A549 (cell line): ENCODE data around the gene KCNAB2. TPM values are rescaled to one million over a fixed set of nuclear protein-coding genes. Genes with fewer than 3 reads are reported as not detected.

ENCODE experiments used
- ATAC-seq, 2 experiments: fragments of 200-7000 bp in 1 of 2; fragments of >200 bp in 1 of 2; cut with Nextera tagmentation in 1 of 2; cut with Tn5 transposase in 1 of 2; 3 replicates each; pipeline versions ENCODE4 v1.8.0 to v1.9.1; 2018 to 2020; ENCODE audit warnings: mild to moderate bottlenecking in 1 of 2, moderate library complexity in 1 of 2
- CTCF ChIA-PET: fragments of 300-600 bp; sonication (Branson Sonifier 250); formaldehyde crosslinking; extraction: SDS; loops from one replicate; lab custom pipeline; 2021; ENCODE audit warnings: antibody characterized with exemption, inconsistent platforms; lab: Yijun Ruan, JAX
- POLR2A ChIA-PET: fragments of 350-600 bp; formaldehyde crosslinking; extraction: SDS; loops from one replicate; lab custom pipeline; 2021; ENCODE audit warnings: antibody characterized with exemption, inconsistent platforms; lab: Yijun Ruan, JAX
- DNase-seq, 2 experiments: peaks; one replicate each; pipeline versions ENCODE4 v3.0.0 to v3.0.0-alpha.2; 2011 to 2016; ENCODE audit warnings: low read depth in 1 of 2, low spot score in 1 of 2
- FAIRE-seq: peaks from 2 replicates; lab custom pipeline; 2011; peaks lifted over from hg19 to GRCh38; lab: Jason Lieb, UNC
- H3K27ac ChIP-seq, 2 experiments: fragments of >200 bp; sonication (Bioruptor Twin); formaldehyde crosslinking; 3 replicates each; pipeline ENCODE4 v1.5.1; 2016 to 2017
- H3K4me1 ChIP-seq: fragments of >200 bp; sonication (Bioruptor Twin); formaldehyde crosslinking; 3 replicates; pipeline ENCODE4 v1.6.1; 2016
- H3K4me2 ChIP-seq: fragments of >200 bp; sonication (Bioruptor Twin); formaldehyde crosslinking; 3 replicates; pipeline ENCODE4 v1.6.1; 2016
- H3K4me3 ChIP-seq: fragments of >200 bp; sonication (Bioruptor Twin); formaldehyde crosslinking; 3 replicates; pipeline ENCODE4 v1.5.1; 2016
- H3K9me3 ChIP-seq: fragments of >200 bp; sonication (Bioruptor Twin); formaldehyde crosslinking; 3 replicates; pipeline ENCODE4 v1.6.1; 2016
- ATOH8 ChIP-seq: fragments of 250-450 bp; sonication (Bioruptor Pico); IDR thresholded peaks from 2 replicates; pipeline ENCODE4 v1.5.0; 2020; ENCODE audit warnings: low read depth, mild to moderate bottlenecking, moderate library complexity
- BCL3 ChIP-seq: fragments of >200 bp; sonication (Bioruptor Twin); formaldehyde crosslinking; IDR thresholded peaks from 3 replicates; pipeline ENCODE4 v1.6.1; 2016
- CBX8 ChIP-seq: fragments of 200-600 bp; sonication (generic); IDR thresholded peaks from 2 replicates; pipeline ENCODE4 v1.6.1; 2016
- CEBPB ChIP-seq, 2 experiments: fragments of >200 bp in 1 of 2; sonication (Bioruptor Twin) in 1 of 2; formaldehyde crosslinking in 1 of 2; IDR thresholded peaks; 2 replicates each; pipeline ENCODE4 v1.6.1; 2012 to 2016
- CHD2 ChIP-seq: fragments of 150-350 bp; IDR thresholded peaks from 2 replicates; pipeline ENCODE4 v1.6.1; 2014; ENCODE audit warnings: low read length; ENCODE audit not compliant: partially characterized antibody
- CHD4 ChIP-seq: fragments of 200-600 bp; sonication (generic); IDR thresholded peaks from 2 replicates; pipeline ENCODE4 v1.6.1; 2016; ENCODE audit warnings: antibody characterized with exemption, mild to moderate bottlenecking, borderline replicate concordance
- ELK1 ChIP-seq: fragments of 150-350 bp; IDR thresholded peaks from 2 replicates; pipeline ENCODE4 v1.6.1; 2014; ENCODE audit warnings: low read depth, mild to moderate bottlenecking, low read length
- ESRRA ChIP-seq: fragments of 150-350 bp; IDR thresholded peaks from 2 replicates; pipeline ENCODE4 v1.6.1; 2014; ENCODE audit warnings: mild to moderate bottlenecking, low read length, borderline replicate concordance
- FOXS1 ChIP-seq: fragments of 250-450 bp; sonication (Bioruptor Pico); IDR thresholded peaks from 2 replicates; pipeline ENCODE4 v1.5.0; 2020; ENCODE audit warnings: mild to moderate bottlenecking, moderate library complexity
- GATA3 ChIP-seq: IDR thresholded peaks from 2 replicates; pipeline ENCODE4 v1.6.1; 2012; ENCODE audit warnings: borderline replicate concordance
- HDAC2 ChIP-seq: fragments of 200-600 bp; sonication (generic); IDR thresholded peaks from 2 replicates; pipeline ENCODE4 v1.6.1; 2016
- HOXA7 ChIP-seq: fragments of 250-450 bp; sonication (Bioruptor Pico); IDR thresholded peaks from 2 replicates; pipeline ENCODE4 v1.5.0; 2020; ENCODE audit warnings: mild to moderate bottlenecking, moderate library complexity
- HOXB13 ChIP-seq: fragments of 250-450 bp; sonication (Bioruptor Pico); IDR thresholded peaks from 2 replicates; pipeline ENCODE4 v1.5.0; 2020; ENCODE audit warnings: low read depth, mild to moderate bottlenecking, moderate library complexity
- HOXB5 ChIP-seq: fragments of 250-450 bp; sonication (Bioruptor Pico); IDR thresholded peaks from 2 replicates; pipeline ENCODE4 v1.5.0; 2020; ENCODE audit warnings: mild to moderate bottlenecking, moderate library complexity
- JUN ChIP-seq, 2 experiments: fragments of >200 bp; sonication (Bioruptor Twin); formaldehyde crosslinking; IDR thresholded peaks; 2 replicates in 1 of 2; 3 replicates in 1 of 2; pipeline ENCODE4 v1.6.1; 2016 to 2017
- KDM1A ChIP-seq: fragments of 200-600 bp; sonication (generic); IDR thresholded peaks from 2 replicates; pipeline ENCODE4 v1.6.1; 2016; ENCODE audit warnings: low read depth, mild to moderate bottlenecking
- MAFK ChIP-seq: fragments of 450-650 bp; IDR thresholded peaks from 2 replicates; pipeline ENCODE4 v1.6.1; 2014; ENCODE audit not compliant: partially characterized antibody
- PBX3 ChIP-seq: IDR thresholded peaks from 2 replicates; pipeline ENCODE4 v1.6.1; 2012
- PHF8 ChIP-seq: fragments of 200-600 bp; sonication (generic); IDR thresholded peaks from 2 replicates; pipeline ENCODE4 v1.6.1; 2016; ENCODE audit warnings: low read depth, mild to moderate bottlenecking, antibody characterized with exemption, moderate library complexity, borderline replicate concordance
- RAD21 ChIP-seq, 2 experiments: fragments of >200 bp in 1 of 2; sonication (Bioruptor Twin) in 1 of 2; formaldehyde crosslinking in 1 of 2; IDR thresholded peaks in 1 of 2; conservative IDR thresholded peaks in 1 of 2; 2 replicates in 1 of 2; 3 replicates in 1 of 2; pipeline ENCODE4 v1.6.1; 2012 to 2018; ENCODE audit warnings: inconsistent platforms in 1 of 2
- RARB ChIP-seq: fragments of 250-450 bp; sonication (Bioruptor Pico); IDR thresholded peaks from 2 replicates; pipeline ENCODE4 v1.8.0; 2021; ENCODE audit warnings: mild to moderate bottlenecking, moderate library complexity
- RNF2 ChIP-seq: fragments of 200-600 bp; sonication (generic); IDR thresholded peaks from 2 replicates; pipeline ENCODE4 v1.6.1; 2016; ENCODE audit warnings: low read depth, mild to moderate bottlenecking, antibody characterized with exemption, moderate library complexity, borderline replicate concordance
- SREBF2 ChIP-seq: fragments of 450-650 bp; IDR thresholded peaks from 2 replicates; pipeline ENCODE4 v1.6.1; 2014; ENCODE audit warnings: mild to moderate bottlenecking, moderate library complexity
- TFCP2L1 ChIP-seq: fragments of 250-450 bp; sonication (Bioruptor Pico); IDR thresholded peaks from 2 replicates; pipeline ENCODE4 v1.5.0; 2021; ENCODE audit warnings: mild to moderate bottlenecking
- TP53 ChIP-seq: fragments of 250-450 bp; sonication (Bioruptor Pico); IDR thresholded peaks from 2 replicates; pipeline ENCODE4 v1.5.0; 2021; ENCODE audit warnings: mild to moderate bottlenecking, moderate library complexity
- WGBS: methylation state at CpG from one replicate; pipeline ENCODE4 v1.1.6; 2017; ENCODE audit errors: missing lambda C conversion rate; 5-methylcytosine and 5-hydroxymethylcytosine counted together
- polyA plus RNA-seq, 4 experiments: library from polyadenylated mRNA; depleted of rRNA in 3 of 4; stranded (reverse); fragments of >200 nt; fragmentation: RNase III in 1 of 4; extraction: RNeasy Plus Mini Kit Qiagen cat#74134 plus additional on column Dnase treatment in 1 of 4; gene quantifications; 2 replicates in 3 of 4; 3 replicates in 1 of 4; pipeline ENCODE4 v1.2.3, GENCODE V29; 2011 to 2017

The KCNAB2 gene
- polyA plus RNA-seq, 2 of the 4 experiments (the other 2 are of a cell fraction), result 7.3 to 9.9 TPM

- no peak overlapping the region for H3K4me2 ChIP-seq
- no peak for TF ChIP-seq FOXS1 (CRISPR knock-in tag)
- TF ChIP-seq PHF8, result no peak
- no peak for TF ChIP-seq MAFK
- TF ChIP-seq TP53 (CRISPR knock-in tag), result no peak
- TF ChIP-seq RAD21 (conservative IDR thresholded peaks at IDR 0.05 in 1 of 2, IDR thresholded peaks at IDR 0.05 in 1 of 2), result no peak
- TF ChIP-seq, all 56 proteins: peak for 0
- Histone ChIP-seq H3K4me3 (no peak overlapping the region), H3K27ac (no peak overlapping the region), H3K4me1 (no peaks in the 10 kb centered on the region), H3K9me3 (no peaks in the 10 kb centered on the region)
- WGBS, result 76% methylated on average over 9 of the region's 10 CpGs
- DNase-seq (no peak), ATAC-seq (no peak), FAIRE-seq (no peak)
- CTCF ChIA-PET, result interaction anchor here (1.2 kb wide), 1 partner anchor 8 kb away, joined by 3 read pairs; no protein-coding TSS in a partner anchor
- POLR2A ChIA-PET, result no interaction called here
These were observed 35.1 kb upstream of the KCNAB2 start for GRCh38 chr1:6010554-6010953.

GRCh38 chr1:6011161-6011945 is 34.3 kb upstream of the KCNAB2 start:
- ATAC-seq (no peak), DNase-seq (no peak), FAIRE-seq (no peak)
- no peak overlapping the region for H3K27ac ChIP-seq
- ChIA-PET CTCF (no interaction called here), POLR2A (no interaction called here)
- no peak for TF ChIP-seq MAFK
- no peak overlapping the region for H3K4me2 ChIP-seq
- H3K4me3 ChIP-seq, result no peak overlapping the region
- no peaks in the 10 kb centered on the region for H3K4me1 ChIP-seq
- no peaks in the 10 kb centered on the region for H3K9me3 ChIP-seq
- WGBS, result 84% methylated on average over 14 of the region's 19 CpGs

GRCh38 chr1:6011946-6012258 is 33.8 kb upstream of the KCNAB2 start:
- TF ChIP-seq ESRRA, result no peak
- no peak for TF ChIP-seq CBX8
- TF ChIP-seq HOXB5 (CRISPR knock-in tag), result no peak
- no peak for TF ChIP-seq SREBF2
- no peak for TF ChIP-seq TFCP2L1 (CRISPR knock-in tag)
- no peak for TF ChIP-seq RARB (CRISPR knock-in tag)
- no peak for TF ChIP-seq BCL3
- TF ChIP-seq JUN (IDR thresholded peaks at IDR 0.05), result no peak
- no peak for TF ChIP-seq HOXB13 (CRISPR knock-in tag)
- TF ChIP-seq CHD2, result no peak
- TF ChIP-seq RAD21 (conservative IDR thresholded peaks at IDR 0.05 in 1 of 2, IDR thresholded peaks at IDR 0.05 in 1 of 2), result no peak
- H3K4me1 ChIP-seq, result no peaks in the 10 kb centered on the region
- POLR2A ChIA-PET, result no interaction called here
- H3K4me3 ChIP-seq, result no peak overlapping the region
- ATAC-seq (no peak), FAIRE-seq (no peak), DNase-seq (no peak)
- 97% methylated on average over 3 of the region's 3 CpGs for WGBS
- CTCF ChIA-PET, result no interaction called here
- no peaks in the 10 kb centered on the region for H3K9me3 ChIP-seq
- no peak overlapping the region for H3K27ac ChIP-seq
- no peak overlapping the region for H3K4me2 ChIP-seq

GRCh38 chr1:6012529-6013318 is 33.0 kb upstream of the KCNAB2 start:
- Histone ChIP-seq H3K9me3 (no peaks in the 10 kb centered on the region), H3K27ac (no peak overlapping the region), H3K4me1 (no peaks in the 10 kb centered on the region), H3K4me2 (no peak overlapping the region), H3K4me3 (no peak overlapping the region)
- DNase-seq (no peak), FAIRE-seq (no peak), ATAC-seq (peak in 1 of 2 experiments; percentile 27; a peak in 2 of 6 replicates)
- 85% methylated on average over 16 of the region's 17 CpGs for WGBS
- POLR2A ChIA-PET, result no interaction called here
- CTCF ChIA-PET, result interaction anchor here (1.3 kb wide), 1 partner anchor 9 kb away, joined by 5 read pairs; no protein-coding TSS in a partner anchor
- TF ChIP-seq ELK1 (no peak), CHD2 (no peak), HDAC2 (no peak), PHF8 (no peak), HOXA7 (no peak), GATA3 (no peak), CHD4 (no peak), RNF2 (no peak), PBX3 (no peak), KDM1A (no peak), ATOH8 (CRISPR knock-in tag) (no peak), CEBPB (IDR thresholded peaks at IDR 0.05) (no peak), CBX8 (no peak)
